ENCODE data around the gene SLC25A29.
"Not testable (repeated sequence)": the region's sequence is repeated elsewhere in the genome, so short reads cannot be mapped to it uniquely, and the experiment has no call there.

The SLC25A29 gene

DNA sequence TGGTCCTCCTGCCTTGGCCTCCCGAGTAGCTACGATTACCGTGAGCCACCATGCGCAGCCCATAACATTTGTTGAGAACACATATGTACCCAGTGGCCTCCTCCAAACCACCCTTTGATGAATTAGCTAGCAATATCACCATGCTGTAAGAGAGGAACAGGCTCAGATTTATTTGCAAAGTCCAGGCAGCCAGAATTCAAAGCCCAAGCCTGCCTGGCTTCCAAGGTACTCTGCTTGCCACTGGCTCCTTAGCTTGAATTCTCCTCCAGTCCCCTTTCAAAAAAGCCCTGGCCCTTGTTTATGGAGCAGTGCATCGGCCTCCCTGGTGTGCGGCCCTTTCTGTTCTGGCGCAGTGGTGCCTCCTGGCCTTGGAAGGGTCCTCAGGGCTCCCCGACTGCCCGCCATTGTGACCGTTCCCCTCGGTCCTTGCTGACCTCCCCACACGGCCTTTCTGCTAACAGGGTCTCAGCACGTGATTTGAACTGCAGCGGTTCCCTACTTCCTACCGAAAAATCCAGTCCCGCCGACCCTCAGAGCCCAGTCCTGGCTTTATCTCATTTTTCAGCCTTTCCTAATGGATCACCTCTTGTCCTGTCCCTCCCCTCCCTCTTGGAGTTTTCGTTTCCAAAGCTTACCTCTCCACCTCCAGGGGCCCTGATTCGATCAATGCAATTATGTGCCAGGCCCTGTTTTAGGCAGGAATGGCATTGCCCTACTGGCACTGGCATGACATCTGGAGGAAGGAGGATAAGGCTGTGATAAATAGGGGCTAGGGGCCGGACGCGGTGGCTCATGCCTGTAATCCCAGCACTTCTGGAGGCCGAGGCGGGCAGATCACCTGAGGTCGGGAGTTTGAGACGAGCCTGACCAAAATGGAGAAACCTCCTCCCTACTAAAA, 22.0 kb downstream of the SLC25A29 start:
- DNase-seq (ENCODE audit: low read depth, low spot score): no peak
- in situ Hi-C loops (cut with HindIII; ENCODE audit: low sequenced_read_pairs): no loop called here
- peak overlapping the region; percentile 56 for H3K4me3 ChIP-seq (ENCODE audit: low read depth, low read length)
- TF ChIP-seq, protein P1, sequence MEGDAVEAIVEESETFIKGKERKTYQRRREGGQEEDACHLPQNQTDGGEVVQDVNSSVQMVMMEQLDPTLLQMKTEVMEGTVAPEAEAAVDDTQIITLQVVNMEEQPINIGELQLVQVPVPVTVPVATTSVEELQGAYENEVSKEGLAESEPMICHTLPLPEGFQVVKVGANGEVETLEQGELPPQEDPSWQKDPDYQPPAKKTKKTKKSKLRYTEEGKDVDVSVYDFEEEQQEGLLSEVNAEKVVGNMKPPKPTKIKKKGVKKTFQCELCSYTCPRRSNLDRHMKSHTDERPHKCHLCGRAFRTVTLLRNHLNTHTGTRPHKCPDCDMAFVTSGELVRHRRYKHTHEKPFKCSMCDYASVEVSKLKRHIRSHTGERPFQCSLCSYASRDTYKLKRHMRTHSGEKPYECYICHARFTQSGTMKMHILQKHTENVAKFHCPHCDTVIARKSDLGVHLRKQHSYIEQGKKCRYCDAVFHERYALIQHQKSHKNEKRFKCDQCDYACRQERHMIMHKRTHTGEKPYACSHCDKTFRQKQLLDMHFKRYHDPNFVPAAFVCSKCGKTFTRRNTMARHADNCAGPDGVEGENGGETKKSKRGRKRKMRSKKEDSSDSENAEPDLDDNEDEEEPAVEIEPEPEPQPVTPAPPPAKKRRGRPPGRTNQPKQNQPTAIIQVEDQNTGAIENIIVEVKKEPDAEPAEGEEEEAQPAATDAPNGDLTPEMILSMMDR (IDR thresholded peaks at IDR 0.05; ENCODE audit: low read depth, low read length): no peak

DNA sequence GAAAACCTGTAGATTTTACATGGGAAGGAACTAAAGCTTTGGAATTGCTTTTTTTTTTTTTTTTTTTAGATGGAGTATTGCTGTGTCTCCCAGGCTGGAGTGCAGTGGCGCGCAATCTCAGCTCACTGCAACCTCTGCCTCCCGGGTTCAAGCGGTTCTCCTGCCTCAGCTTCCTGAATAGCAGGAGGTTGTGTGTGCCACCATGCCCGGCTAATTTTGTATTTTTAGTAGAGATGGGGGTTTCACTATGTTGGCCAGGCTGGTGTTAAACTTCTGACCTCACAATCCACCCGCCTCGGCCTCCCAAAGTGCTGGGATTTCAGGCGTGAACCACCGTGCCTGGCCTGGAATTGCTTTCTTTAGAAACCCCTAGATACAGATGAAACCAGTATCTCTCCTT, 22.8 kb downstream of the SLC25A29 start:
- DNase-seq (ENCODE audit: low read depth, low spot score): not testable (repeated sequence)

DNA sequence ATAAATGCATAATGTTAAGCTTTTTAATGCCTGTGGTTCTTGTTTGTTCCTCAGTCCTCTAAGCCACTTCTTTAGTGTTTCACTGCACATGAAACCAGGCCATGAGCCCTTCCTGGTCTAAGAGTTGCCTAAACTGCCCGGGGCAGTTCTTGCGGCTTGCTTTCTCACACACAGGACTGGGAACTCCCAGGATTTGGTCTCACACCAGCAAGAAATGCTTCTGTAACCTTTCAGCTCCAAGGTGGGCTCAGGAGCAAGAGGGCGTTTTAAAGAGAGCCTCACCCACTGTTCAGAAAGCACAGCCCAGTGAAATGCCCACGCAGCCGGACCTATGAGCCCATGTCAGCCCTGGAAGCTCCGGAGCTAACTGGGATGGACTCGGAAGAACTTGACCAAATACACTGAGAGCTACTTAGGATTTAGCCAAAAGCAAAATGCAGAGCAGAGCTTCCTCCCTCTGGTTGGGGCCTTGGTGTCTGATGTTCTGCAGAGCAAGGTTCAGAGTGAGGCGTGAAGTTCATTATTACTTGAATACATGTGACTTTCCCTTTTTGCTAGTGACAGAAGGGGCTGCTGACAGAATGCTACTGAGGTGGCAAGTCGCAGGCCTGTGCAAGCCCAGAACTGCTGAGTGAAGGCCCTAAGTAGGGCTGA, 23.4 kb downstream of the SLC25A29 start:
- in situ Hi-C loops (cut with HindIII; ENCODE audit: low sequenced_read_pairs): no loop called here
- TF ChIP-seq, protein P1 (IDR thresholded peaks at IDR 0.05; ENCODE audit: low read depth, low read length): no peak
- H3K4me3 ChIP-seq (ENCODE audit: low read depth, low read length): no peak overlapping the region
- no peak for DNase-seq (ENCODE audit: low read depth, low spot score)

More for the DNA sequence above, 22.8 kb downstream of the SLC25A29 start:
- in situ Hi-C loops (cut with HindIII; ENCODE audit: low sequenced_read_pairs); H3K4me3 ChIP-seq (ENCODE audit: low read depth, low read length): not testable (repeated sequence)

DNA sequence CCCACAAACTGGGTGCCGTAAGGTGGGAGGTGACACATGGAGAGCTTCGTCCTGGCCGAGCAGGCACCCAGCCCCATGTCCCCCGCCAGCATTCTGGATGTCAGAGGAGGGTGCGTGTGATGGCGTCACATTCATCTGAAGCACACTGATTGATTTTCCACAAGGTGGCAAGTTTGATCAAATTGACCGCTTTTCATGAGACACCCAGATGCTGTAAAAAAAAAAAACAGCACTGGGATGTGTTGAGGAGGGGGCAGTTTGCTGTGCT, 24.2 kb downstream of the SLC25A29 start:
- H3K4me3 ChIP-seq (ENCODE audit: low read depth, low read length): no peak overlapping the region
- TF ChIP-seq, protein P1 (IDR thresholded peaks at IDR 0.05; ENCODE audit: low read depth, low read length): no peak
- in situ Hi-C loops (cut with HindIII; ENCODE audit: low sequenced_read_pairs): no loop called here
- DNase-seq (ENCODE audit: low read depth, low spot score): no peak

DNA sequence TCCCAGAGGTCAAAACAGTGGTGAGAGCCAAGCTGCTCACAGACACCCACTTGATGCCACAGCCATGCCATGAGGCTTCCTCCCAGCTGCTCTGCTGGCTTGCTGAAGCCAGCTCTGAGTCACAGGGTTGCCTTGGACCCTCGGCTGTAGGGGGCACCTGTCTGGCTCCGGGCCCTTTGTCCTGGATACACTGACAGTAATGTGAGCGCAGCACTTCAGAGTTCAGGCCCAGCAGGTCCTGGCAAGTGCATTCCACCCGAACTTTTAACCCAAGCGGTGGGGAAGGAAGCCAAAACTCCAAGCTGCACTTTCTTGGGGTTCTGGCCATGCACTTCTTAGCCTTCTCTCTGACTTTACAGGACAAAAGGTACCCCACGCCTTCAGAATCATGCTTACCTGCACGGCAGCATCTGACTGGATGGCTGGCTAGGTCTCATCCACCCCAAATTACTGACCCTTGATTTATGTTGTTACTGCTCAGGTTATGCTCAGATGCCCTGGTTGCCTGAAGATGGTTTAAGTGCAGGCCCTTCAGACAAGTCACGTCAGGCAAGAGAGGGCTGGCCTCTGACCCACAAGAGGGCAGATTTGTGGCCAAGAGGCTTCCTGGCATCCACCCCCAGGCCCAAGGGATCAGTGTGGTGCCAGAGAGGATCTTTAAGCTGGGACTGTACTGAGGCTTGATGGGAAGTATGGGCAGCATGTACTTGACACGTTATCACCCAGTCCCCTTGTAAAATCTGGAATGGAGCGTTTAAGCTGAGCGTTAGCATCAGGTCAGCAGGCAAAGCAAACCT, 24.8 kb downstream of the SLC25A29 start:
- in situ Hi-C loops (cut with HindIII; ENCODE audit: low sequenced_read_pairs): no loop called here
- no peak overlapping the region for H3K4me3 ChIP-seq (ENCODE audit: low read depth, low read length)
- TF ChIP-seq, protein P1 (IDR thresholded peaks at IDR 0.05; ENCODE audit: low read depth, low read length): no peak
- DNase-seq (ENCODE audit: low read depth, low spot score): no peak

DNA sequence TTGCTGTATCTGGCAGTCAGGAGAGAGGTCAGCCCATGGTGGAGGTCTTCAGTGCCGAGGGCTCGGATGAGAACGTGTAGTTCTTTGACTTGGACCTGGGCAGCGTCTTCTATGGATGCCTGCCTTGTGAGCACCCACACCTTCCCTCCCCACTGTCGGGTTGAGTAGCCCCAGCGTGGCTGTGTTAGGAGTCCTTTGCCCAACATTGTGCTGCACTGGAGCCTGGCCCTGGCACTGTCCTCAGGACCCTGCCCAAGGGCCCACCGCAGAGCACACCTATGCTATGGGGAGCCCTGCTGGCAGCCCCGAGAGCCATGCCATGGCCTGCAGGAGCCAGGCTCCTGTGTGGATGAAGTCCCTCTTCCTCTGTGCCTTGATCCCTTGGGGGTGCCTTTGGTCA, 26.7 kb downstream of the SLC25A29 start:
- TF ChIP-seq, protein P1 (IDR thresholded peaks at IDR 0.05; ENCODE audit: low read depth, low read length): no peak
- in situ Hi-C loops (cut with HindIII; ENCODE audit: low sequenced_read_pairs): no loop called here
- DNase-seq (ENCODE audit: low read depth, low spot score): no peak
- H3K4me3 ChIP-seq (ENCODE audit: low read depth, low read length): no peak overlapping the region

All from astrocyte of the spinal cord (primary cell).